Neural cell (in vitro differentiated cells): ENCODE measurements around the gene MAML3.

Experiments used
- EZH2 ChIP-seq: fragments of 200-600, 300-800 bp; shearing (Covaris generic), sonication (generic); IDR thresholded peaks from 2 replicates; pipeline ENCODE4 v1.6.1; 2014; ENCODE audit warnings: antibody characterized with exemption, low read length, borderline replicate concordance, mild to moderate bottlenecking; ENCODE audit not compliant: insufficient read depth, poor library complexity, severe bottlenecking
- TF ChIP-seq, protein P1 (sequence below): IDR thresholded peaks from 2 replicates; pipeline ENCODE4 v1.6.1; 2012; ENCODE audit warnings: borderline replicate concordance
- TF ChIP-seq, protein P2 (sequence below): fragments of 450-650 bp; IDR thresholded peaks from 2 replicates; pipeline ENCODE4 v1.5.1; 2014; ENCODE audit warnings: antibody characterized with exemption, mild to moderate bottlenecking, moderate library complexity; ENCODE audit not compliant: poor library complexity, severe bottlenecking

DNA sequence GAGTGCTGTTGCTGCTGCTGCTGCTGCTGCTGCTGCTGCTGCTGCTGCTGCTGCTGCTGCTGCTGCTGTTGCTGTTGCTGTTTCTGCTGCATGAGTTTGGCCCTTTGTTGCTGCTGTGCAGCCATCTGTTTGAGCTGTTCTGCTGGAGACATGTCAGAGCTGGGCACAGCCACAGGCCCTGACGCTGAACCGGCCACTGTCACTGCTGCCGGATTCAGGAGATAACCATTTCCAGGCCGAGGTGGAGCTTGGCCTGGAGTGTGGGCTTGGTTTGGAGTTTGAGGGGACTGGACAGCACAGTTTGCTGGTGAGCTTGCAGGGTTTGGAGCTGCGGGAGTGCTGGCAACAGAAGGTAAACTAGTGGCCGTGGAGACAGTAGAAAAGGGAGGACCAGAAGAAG is 264.1 kb downstream of the MAML3 start:
- TF ChIP-seq, protein P1, sequence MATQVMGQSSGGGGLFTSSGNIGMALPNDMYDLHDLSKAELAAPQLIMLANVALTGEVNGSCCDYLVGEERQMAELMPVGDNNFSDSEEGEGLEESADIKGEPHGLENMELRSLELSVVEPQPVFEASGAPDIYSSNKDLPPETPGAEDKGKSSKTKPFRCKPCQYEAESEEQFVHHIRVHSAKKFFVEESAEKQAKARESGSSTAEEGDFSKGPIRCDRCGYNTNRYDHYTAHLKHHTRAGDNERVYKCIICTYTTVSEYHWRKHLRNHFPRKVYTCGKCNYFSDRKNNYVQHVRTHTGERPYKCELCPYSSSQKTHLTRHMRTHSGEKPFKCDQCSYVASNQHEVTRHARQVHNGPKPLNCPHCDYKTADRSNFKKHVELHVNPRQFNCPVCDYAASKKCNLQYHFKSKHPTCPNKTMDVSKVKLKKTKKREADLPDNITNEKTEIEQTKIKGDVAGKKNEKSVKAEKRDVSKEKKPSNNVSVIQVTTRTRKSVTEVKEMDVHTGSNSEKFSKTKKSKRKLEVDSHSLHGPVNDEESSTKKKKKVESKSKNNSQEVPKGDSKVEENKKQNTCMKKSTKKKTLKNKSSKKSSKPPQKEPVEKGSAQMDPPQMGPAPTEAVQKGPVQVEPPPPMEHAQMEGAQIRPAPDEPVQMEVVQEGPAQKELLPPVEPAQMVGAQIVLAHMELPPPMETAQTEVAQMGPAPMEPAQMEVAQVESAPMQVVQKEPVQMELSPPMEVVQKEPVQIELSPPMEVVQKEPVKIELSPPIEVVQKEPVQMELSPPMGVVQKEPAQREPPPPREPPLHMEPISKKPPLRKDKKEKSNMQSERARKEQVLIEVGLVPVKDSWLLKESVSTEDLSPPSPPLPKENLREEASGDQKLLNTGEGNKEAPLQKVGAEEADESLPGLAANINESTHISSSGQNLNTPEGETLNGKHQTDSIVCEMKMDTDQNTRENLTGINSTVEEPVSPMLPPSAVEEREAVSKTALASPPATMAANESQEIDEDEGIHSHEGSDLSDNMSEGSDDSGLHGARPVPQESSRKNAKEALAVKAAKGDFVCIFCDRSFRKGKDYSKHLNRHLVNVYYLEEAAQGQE: no peak
- TF ChIP-seq, protein P2, sequence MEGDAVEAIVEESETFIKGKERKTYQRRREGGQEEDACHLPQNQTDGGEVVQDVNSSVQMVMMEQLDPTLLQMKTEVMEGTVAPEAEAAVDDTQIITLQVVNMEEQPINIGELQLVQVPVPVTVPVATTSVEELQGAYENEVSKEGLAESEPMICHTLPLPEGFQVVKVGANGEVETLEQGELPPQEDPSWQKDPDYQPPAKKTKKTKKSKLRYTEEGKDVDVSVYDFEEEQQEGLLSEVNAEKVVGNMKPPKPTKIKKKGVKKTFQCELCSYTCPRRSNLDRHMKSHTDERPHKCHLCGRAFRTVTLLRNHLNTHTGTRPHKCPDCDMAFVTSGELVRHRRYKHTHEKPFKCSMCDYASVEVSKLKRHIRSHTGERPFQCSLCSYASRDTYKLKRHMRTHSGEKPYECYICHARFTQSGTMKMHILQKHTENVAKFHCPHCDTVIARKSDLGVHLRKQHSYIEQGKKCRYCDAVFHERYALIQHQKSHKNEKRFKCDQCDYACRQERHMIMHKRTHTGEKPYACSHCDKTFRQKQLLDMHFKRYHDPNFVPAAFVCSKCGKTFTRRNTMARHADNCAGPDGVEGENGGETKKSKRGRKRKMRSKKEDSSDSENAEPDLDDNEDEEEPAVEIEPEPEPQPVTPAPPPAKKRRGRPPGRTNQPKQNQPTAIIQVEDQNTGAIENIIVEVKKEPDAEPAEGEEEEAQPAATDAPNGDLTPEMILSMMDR: no peak
- no peak for TF ChIP-seq EZH2
